Measurements from ENCODE around the gene TRIM36. TPM values are rescaled to one million over a fixed set of nuclear protein-coding genes. Genes with fewer than 3 reads are reported as not detected.

TRIM36 gene
- total RNA-seq, 4 donors from 2014 or later = 1.1 to 4.0 (median 2.0) TPM

DNA sequence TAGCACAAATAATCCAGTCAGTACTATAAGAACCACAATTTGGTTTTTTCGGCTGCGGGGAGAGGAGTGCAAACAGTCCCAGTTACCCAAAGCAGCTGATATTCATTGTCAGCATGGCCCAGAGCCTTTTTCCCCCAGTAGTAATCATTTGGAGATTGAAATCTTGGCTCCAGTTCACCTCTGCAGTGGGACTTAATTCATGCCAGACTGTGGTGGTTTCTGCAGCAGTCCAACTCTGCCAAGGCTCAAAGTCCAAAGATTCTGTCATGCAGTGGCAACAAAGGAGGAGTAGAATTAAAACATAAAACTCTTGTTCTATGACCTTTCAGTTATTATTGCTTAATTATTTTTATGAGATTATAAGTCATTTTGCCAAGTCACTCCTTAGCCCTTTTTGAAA, 25.0 kb upstream of the TRIM36 start:
- peaks cover 7% of the 10 kb centered on the region for H3K27me3 ChIP-seq
- H3K4me3 ChIP-seq = no peak overlapping the region
- H3K9me3 ChIP-seq = no peaks in the 10 kb centered on the region
- no peaks in the 10 kb centered on the region for H3K4me1 ChIP-seq
- no peaks in the 10 kb centered on the region for H3K36me3 ChIP-seq
- DNase-seq (ENCODE audit: low spot score in 2 of 2) = no peak
- TF ChIP-seq POLR2A (IDR thresholded peaks at IDR 0.05) (no peak), POLR2AphosphoS5 (IDR thresholded peaks at IDR 0.05) (no peak), EP300 (IDR thresholded peaks at IDR 0.05) (no peak)
- TF ChIP-seq, protein P1, sequence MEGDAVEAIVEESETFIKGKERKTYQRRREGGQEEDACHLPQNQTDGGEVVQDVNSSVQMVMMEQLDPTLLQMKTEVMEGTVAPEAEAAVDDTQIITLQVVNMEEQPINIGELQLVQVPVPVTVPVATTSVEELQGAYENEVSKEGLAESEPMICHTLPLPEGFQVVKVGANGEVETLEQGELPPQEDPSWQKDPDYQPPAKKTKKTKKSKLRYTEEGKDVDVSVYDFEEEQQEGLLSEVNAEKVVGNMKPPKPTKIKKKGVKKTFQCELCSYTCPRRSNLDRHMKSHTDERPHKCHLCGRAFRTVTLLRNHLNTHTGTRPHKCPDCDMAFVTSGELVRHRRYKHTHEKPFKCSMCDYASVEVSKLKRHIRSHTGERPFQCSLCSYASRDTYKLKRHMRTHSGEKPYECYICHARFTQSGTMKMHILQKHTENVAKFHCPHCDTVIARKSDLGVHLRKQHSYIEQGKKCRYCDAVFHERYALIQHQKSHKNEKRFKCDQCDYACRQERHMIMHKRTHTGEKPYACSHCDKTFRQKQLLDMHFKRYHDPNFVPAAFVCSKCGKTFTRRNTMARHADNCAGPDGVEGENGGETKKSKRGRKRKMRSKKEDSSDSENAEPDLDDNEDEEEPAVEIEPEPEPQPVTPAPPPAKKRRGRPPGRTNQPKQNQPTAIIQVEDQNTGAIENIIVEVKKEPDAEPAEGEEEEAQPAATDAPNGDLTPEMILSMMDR (IDR thresholded peaks at IDR 0.05) = no peak
- H3K27ac ChIP-seq = no peak overlapping the region
- WGBS = 46% methylated on average over 2 of the region's 2 CpGs

DNA sequence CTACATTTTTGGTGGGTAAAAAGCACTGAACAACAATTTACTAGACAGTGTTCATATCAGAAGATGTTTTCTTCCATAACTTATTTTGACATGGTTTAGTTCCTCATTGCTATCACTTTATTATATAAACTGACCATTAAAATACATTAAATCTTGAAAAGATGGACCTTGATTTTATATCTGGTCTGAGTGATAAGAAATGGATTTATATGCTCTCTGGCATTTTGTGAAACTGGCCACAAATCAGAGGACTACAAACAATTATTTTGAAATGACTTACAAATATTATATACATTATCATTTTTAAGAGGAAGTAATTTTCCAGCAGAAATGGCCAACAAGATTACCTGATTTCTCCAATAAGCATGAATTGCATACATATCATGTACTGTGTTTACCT, 23.6 kb upstream of the TRIM36 start:
- DNase-seq (ENCODE audit: low spot score in 2 of 2) = no peak
- no peak overlapping the region for H3K4me3 ChIP-seq
- H3K27me3 ChIP-seq = peaks cover 9% of the 10 kb centered on the region
- no peaks in the 10 kb centered on the region for H3K36me3 ChIP-seq
- TF ChIP-seq POLR2A (IDR thresholded peaks at IDR 0.05) = no peak
- no peak for TF ChIP-seq EP300 (IDR thresholded peaks at IDR 0.05)
- TF ChIP-seq, protein P1 (IDR thresholded peaks at IDR 0.05) = no peak
- TF ChIP-seq POLR2AphosphoS5 (IDR thresholded peaks at IDR 0.05) = no peak
- H3K27ac ChIP-seq = no peak overlapping the region
- H3K9me3 ChIP-seq = no peaks in the 10 kb centered on the region
- H3K4me1 ChIP-seq = no peaks in the 10 kb centered on the region

DNA sequence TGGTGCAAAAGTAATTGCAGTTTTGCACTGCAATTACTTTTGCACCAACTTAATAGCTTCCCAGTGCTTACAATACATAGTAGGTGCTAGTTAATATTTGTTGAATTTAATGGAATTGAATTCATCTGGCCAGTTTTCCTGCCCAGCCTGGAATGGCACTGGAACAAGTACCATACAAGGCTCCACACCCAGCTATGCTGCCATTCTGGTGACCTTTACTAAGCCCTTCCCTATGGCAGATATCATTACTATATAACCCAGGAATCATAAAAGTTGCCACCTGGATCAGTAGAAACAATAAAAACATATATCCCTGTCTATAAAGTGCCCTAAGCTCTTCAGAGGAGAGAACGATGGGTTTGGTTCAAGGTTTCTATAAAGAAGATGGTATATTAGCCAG, 22.4 kb upstream of the TRIM36 start:
- TF ChIP-seq POLR2AphosphoS5 (IDR thresholded peaks at IDR 0.05) = no peak
- Histone ChIP-seq H3K27me3 (peaks cover 9% of the 10 kb centered on the region), H3K4me3 (no peak overlapping the region), H3K36me3 (no peaks in the 10 kb centered on the region), H3K9me3 (no peaks in the 10 kb centered on the region), H3K4me1 (no peaks in the 10 kb centered on the region), H3K27ac (no peak overlapping the region)
- 86% methylated on average over 1 of the region's 1 CpG for WGBS
- no peak for DNase-seq (ENCODE audit: low spot score in 2 of 2)

DNA sequence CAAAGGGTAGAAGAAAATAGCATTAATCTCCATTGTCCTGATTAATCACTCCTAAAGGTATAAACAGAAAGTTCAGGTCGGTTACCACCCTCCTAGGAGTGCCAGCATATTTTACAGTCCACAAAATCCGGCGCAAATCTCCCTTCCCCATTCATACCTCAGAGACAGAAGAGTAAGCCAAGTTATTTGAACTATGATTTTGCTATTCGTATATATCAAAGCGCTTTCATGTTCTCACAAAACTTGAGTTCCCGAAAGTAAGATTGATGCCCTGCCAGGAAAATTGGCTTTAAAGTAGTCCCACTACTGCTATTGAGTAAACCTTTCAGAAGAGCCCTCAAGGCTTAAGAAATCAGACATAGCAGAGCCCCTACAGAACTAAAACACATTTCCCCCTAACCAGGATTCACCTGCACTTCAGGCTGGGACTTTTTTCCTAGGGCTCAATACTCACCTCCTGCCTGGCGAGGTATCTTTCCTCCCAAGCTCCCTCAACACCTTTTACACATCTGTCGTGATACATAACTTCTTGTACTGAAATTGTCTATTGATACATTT, 21.8 kb upstream of the TRIM36 start:
- Histone ChIP-seq H3K36me3 (no peaks in the 10 kb centered on the region), H3K27me3 (peaks cover 13% of the 10 kb centered on the region), H3K4me1 (no peaks in the 10 kb centered on the region), H3K9me3 (no peaks in the 10 kb centered on the region), H3K4me3 (no peak overlapping the region), H3K27ac (no peak overlapping the region)
- TF ChIP-seq, protein P1 (IDR thresholded peaks at IDR 0.05) = no peak
- TF ChIP-seq POLR2AphosphoS5 (IDR thresholded peaks at IDR 0.05) (no peak), EP300 (IDR thresholded peaks at IDR 0.05) (no peak), POLR2A (IDR thresholded peaks at IDR 0.05) (no peak)
- no peak for DNase-seq (ENCODE audit: low spot score in 2 of 2)
- WGBS = 58% methylated on average over 8 of the region's 8 CpGs

DNA sequence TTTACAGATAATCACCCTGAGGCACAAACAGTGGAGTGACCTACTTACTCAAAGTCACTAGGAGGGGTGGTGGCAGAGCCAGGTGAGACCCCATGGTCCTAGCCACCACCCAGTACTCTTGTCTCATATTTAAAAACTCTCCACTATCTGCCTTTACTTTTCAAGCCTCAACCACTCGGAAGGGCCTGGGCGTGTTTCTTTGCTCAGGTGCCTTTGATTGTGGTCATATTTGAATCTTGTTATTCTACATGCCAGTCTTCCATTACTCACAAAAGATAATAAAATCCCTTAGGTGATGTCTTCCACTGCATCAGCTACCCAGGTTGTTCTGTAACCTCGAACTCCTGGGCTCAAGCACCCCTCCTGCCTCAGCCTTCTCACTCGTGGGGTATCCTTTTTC, 20.7 kb upstream of the TRIM36 start:
- TF ChIP-seq POLR2A (IDR thresholded peaks at IDR 0.05) (no peak), POLR2AphosphoS5 (IDR thresholded peaks at IDR 0.05) (no peak), EP300 (IDR thresholded peaks at IDR 0.05) (no peak)
- TF ChIP-seq, protein P1 (IDR thresholded peaks at IDR 0.05) = no peak
- peaks cover 22% of the 10 kb centered on the region for H3K27me3 ChIP-seq

DNA sequence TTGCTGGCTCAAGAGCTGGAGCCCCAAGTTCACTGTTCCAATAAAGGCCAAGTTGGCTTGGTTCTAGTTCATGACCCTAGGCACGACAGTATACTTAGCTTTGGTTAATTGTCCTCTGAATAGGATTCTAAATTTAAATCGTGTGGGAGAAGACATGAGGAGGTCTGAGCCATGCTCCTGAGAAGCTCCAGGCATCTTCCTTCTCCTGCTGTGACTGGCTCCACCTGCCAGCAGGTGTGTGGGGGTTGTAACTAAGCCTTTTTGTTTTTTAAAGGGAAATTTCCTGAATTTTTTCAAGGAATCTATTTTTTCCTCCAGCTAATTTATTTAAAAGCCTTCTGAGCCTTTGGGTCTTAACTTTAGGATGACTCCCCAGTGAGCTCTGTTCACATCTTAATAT, 20.2 kb upstream of the TRIM36 start:
- Histone ChIP-seq H3K27me3 (peaks cover 27% of the 10 kb centered on the region), H3K27ac (no peak overlapping the region), H3K9me3 (no peaks in the 10 kb centered on the region), H3K4me3 (no peak overlapping the region), H3K36me3 (no peaks in the 10 kb centered on the region), H3K4me1 (no peaks in the 10 kb centered on the region)
- TF ChIP-seq POLR2A (IDR thresholded peaks at IDR 0.05) = no peak
- 42% methylated on average over 2 of the region's 2 CpGs for WGBS
- DNase-seq (ENCODE audit: low spot score in 2 of 2) = no peak

More for the DNA sequence above, 20.7 kb upstream of the TRIM36 start:
- no peaks in the 10 kb centered on the region for H3K9me3 ChIP-seq
- 78% methylated on average over 4 of the region's 4 CpGs for WGBS
- H3K27ac ChIP-seq = no peak overlapping the region
- no peak for DNase-seq (ENCODE audit: low spot score in 2 of 2)
- H3K4me3 ChIP-seq = no peak overlapping the region
- no peaks in the 10 kb centered on the region for H3K4me1 ChIP-seq
- no peaks in the 10 kb centered on the region for H3K36me3 ChIP-seq
